SU-DHL-6 (cell line): ENCODE measurements around the gene EFNB2.
A peak's percentile ranks its signal among the peaks of the same experiment; 100 is the strongest.

ENCODE experiments used
- H2AFZ ChIP-seq: fragments of 200-600 bp; sonication (generic); 2 replicates; pipeline ENCODE4 v1.6.1; 2014; ENCODE audit warnings: low read depth, mild to moderate bottlenecking, moderate library complexity, mixed read lengths, antibody characterized with exemption, low read length; ENCODE audit not compliant: severe bottlenecking
- H3F3A ChIP-seq: fragments of 200-600 bp; shearing (Covaris generic); 2 replicates; pipeline ENCODE4 v1.6.0; 2016; ENCODE audit warnings: antibody characterized with exemption, mild to moderate bottlenecking; ENCODE audit not compliant: insufficient read depth
- H3K27ac ChIP-seq: fragments of 200-600 bp; sonication (generic); 2 replicates; pipeline ENCODE4 v1.5.1; 2016; ENCODE audit warnings: low read depth, mild to moderate bottlenecking, low read length, moderate library complexity, mixed read lengths
- H3K27me3 ChIP-seq: fragments of 200-600 bp; sonication (generic), shearing (Covaris generic); 2 replicates; pipeline ENCODE4 v1.6.0; 2014; ENCODE audit warnings: mild to moderate bottlenecking, low read length
- H3K36me3 ChIP-seq: fragments of 200-600 bp; sonication (generic); 2 replicates; pipeline ENCODE4 v1.6.1; 2014; ENCODE audit warnings: mild to moderate bottlenecking, low read length, mixed read lengths
- H3K4me2 ChIP-seq: fragments of 300-600, 200-600 bp; shearing (Covaris generic), sonication (generic); 2 replicates; pipeline ENCODE4 v1.6.0; 2014; ENCODE audit warnings: low read length, low read depth, mild to moderate bottlenecking; ENCODE audit not compliant: poor library complexity, severe bottlenecking
- H3K4me3 ChIP-seq: fragments of 200-600 bp; sonication (generic); 2 replicates; pipeline ENCODE4 v1.5.1; 2014; ENCODE audit warnings: antibody characterized with exemption, low read length, mild to moderate bottlenecking, mixed read lengths; ENCODE audit not compliant: insufficient read depth, poor library complexity, severe bottlenecking
- H3K79me2 ChIP-seq: fragments of 200-600 bp; sonication (generic); 2 replicates; pipeline ENCODE4 v1.6.1; 2014; ENCODE audit warnings: mild to moderate bottlenecking, low read length, moderate library complexity; ENCODE audit not compliant: insufficient read depth
- H3K9ac ChIP-seq: fragments of 200-600 bp; sonication (generic); 2 replicates; pipeline ENCODE4 v1.7.0; 2014; ENCODE audit warnings: mild to moderate bottlenecking, low read length
- H3K9me2 ChIP-seq: fragments of 200-600 bp; sonication (generic); replicated peaks from 2 replicates; pipeline ENCODE4 v1.6.1; 2014; ENCODE audit warnings: low read length; ENCODE audit not compliant: insufficient read depth
- H3K9me3 ChIP-seq: fragments of 200-600 bp; sonication (generic); 2 replicates; pipeline ENCODE4 v1.6.1; 2014; ENCODE audit warnings: low read length, mixed read lengths; ENCODE audit not compliant: insufficient read depth
- H4K20me1 ChIP-seq: fragments of 200-600 bp; sonication (generic); 2 replicates; pipeline ENCODE4 v1.6.1; 2014; ENCODE audit warnings: low read depth, mild to moderate bottlenecking, antibody characterized with exemption, low read length, moderate library complexity, mixed read lengths
- EZH2phosphoT487 ChIP-seq: fragments of 200-600 bp; sonication (generic), shearing (Covaris generic); conservative IDR thresholded peaks from 2 replicates; pipeline ENCODE4 v1.6.1; 2018; ENCODE audit warnings: mild to moderate bottlenecking, antibody characterized with exemption, low read length, moderate library complexity, mixed read lengths
- TF ChIP-seq, protein P1 (sequence below): fragments of 200-600 bp; sonication (generic); IDR thresholded peaks from one replicate; pipeline ENCODE4 v1.5.1; 2017; ENCODE audit warnings: antibody characterized with exemption, mild to moderate bottlenecking, low read length, moderate library complexity; ENCODE audit not compliant: insufficient read depth, poor library complexity, severe bottlenecking

EFNB2 gene

DNA sequence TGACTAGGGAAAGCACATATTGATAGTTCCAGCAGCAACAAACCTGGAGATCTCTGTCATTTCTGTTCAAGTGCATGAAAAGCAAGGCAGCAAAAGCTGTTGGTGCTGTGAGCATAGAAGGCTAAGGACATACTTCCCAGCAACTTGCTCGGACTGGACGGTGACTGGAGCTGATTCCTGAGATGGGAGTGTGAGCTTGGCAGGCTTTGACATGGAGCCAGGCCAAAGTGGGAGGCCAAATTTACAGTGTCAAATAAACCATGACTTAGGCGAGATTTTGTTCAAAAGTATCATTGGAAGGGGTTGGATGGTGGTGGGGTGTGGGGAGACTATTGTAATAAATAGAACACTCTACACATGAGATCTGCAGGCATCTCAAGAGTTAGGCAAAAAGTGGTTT lies 38.4 kb upstream of the EFNB2 start:
- H3K9ac ChIP-seq: no peak overlapping the region
- TF ChIP-seq, protein P1, sequence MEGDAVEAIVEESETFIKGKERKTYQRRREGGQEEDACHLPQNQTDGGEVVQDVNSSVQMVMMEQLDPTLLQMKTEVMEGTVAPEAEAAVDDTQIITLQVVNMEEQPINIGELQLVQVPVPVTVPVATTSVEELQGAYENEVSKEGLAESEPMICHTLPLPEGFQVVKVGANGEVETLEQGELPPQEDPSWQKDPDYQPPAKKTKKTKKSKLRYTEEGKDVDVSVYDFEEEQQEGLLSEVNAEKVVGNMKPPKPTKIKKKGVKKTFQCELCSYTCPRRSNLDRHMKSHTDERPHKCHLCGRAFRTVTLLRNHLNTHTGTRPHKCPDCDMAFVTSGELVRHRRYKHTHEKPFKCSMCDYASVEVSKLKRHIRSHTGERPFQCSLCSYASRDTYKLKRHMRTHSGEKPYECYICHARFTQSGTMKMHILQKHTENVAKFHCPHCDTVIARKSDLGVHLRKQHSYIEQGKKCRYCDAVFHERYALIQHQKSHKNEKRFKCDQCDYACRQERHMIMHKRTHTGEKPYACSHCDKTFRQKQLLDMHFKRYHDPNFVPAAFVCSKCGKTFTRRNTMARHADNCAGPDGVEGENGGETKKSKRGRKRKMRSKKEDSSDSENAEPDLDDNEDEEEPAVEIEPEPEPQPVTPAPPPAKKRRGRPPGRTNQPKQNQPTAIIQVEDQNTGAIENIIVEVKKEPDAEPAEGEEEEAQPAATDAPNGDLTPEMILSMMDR: no peak
- no peak for TF ChIP-seq EZH2phosphoT487
- no peaks in the 10 kb centered on the region for H3K79me2 ChIP-seq
- no peak overlapping the region for H3K4me2 ChIP-seq
- H3K36me3 ChIP-seq: no peaks in the 10 kb centered on the region
- H2AFZ ChIP-seq: no peak overlapping the region
- no peaks in the 10 kb centered on the region for H3F3A ChIP-seq
- no peaks in the 10 kb centered on the region for H3K27me3 ChIP-seq
- H4K20me1 ChIP-seq: no peaks in the 10 kb centered on the region
- no peaks in the 10 kb centered on the region for H3K9me3 ChIP-seq
- no peak overlapping the region for H3K4me3 ChIP-seq
- H3K27ac ChIP-seq: no peak overlapping the region
- no peaks in the 10 kb centered on the region for H3K9me2 ChIP-seq

DNA sequence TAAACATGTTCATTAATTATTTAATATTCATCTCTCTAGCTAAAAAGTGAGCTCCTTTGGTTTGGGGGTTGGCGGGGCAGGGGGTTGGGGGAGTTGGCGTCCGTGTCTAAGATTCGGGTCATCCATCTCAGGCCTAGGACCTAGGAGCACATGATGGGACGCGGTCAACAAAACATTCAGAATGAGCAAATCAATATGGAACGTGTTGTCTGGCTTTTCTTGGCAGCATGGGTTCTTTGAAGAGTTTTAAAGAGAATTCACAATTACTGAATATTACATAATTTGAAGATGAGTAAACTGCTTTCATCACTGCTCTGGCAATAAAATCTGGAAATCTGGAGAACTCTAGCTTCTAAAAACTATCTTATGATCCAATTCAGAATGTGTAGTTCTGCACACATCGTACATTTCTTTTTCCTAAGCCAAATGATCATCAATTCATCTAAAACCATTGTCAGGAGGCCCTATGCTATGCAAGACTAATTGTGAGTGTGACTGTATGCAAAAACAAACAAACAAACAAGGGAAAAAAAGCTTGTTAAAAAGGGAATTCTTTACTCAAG lies 37.9 kb upstream of the EFNB2 start:
- Histone ChIP-seq H3K27me3 (no peaks in the 10 kb centered on the region), H3K9me2 (no peaks in the 10 kb centered on the region), H3F3A (no peaks in the 10 kb centered on the region), H3K79me2 (peaks cover 4% of the 10 kb centered on the region; the same call in 1 of the 2 replicates), H3K4me2 (no peak overlapping the region), H3K27ac (no peak overlapping the region), H3K36me3 (no peaks in the 10 kb centered on the region), H3K4me3 (no peak overlapping the region), H4K20me1 (no peaks in the 10 kb centered on the region), H2AFZ (no peak overlapping the region), H3K9me3 (no peaks in the 10 kb centered on the region), H3K9ac (no peak overlapping the region)
- TF ChIP-seq, protein P1: no peak
- TF ChIP-seq EZH2phosphoT487: no peak

DNA sequence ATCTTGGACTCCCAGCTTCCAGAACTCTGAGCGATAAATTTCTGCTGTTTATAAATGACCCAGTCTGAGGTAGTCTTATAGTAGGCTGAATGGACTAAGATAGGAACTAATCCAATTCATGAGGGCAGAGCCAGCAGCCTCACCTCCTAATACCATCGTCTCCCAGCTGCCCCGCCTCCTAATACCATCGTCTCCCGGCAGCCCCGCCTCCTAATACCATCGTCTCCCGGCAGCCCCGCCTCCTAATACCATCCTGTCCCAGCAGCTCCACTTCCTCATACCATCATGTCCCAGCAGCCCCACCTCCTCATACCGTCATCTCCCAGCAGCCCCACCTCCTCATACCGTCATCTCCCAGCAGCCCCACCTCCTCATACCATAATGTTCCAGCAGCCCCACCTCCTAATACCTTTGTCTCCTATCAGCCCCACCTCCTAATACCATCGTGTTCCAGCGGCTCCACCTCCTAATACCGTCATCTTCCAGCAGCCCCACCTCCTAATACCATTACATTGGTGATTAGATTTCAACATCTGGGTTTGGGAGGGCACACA lies 34.9 kb upstream of the EFNB2 start:
- peak overlapping the region; percentile 95 for H3K4me2 ChIP-seq

More for the DNA sequence above, 34.9 kb upstream of the EFNB2 start:
- peak overlapping the region; percentile 30 for H3K4me3 ChIP-seq
- H3K27ac ChIP-seq: no peak overlapping the region
- no peaks in the 10 kb centered on the region for H3F3A ChIP-seq
- H3K79me2 ChIP-seq: peaks cover 29% of the 10 kb centered on the region
- H3K9me2 ChIP-seq: no peaks in the 10 kb centered on the region
- no peaks in the 10 kb centered on the region for H3K9me3 ChIP-seq
- no peak overlapping the region; the same call in 1 of the 2 replicates for H3K9ac ChIP-seq
- H3K27me3 ChIP-seq: no peaks in the 10 kb centered on the region
- H4K20me1 ChIP-seq: peaks cover 14% of the 10 kb centered on the region
- H3K36me3 ChIP-seq: no peaks in the 10 kb centered on the region
- TF ChIP-seq, protein P1: no peak
- no peak for TF ChIP-seq EZH2phosphoT487
- no peak overlapping the region for H2AFZ ChIP-seq
